ENCODE measurements around the gene SAFB. TPM values are rescaled to one million over a fixed set of nuclear protein-coding genes. Genes with fewer than 3 reads are reported as not detected.

SAFB gene
- total RNA-seq, 3 donors from 2014 or later, result 169 to 191 (median 186) TPM

- peaks cover 51% of the 10 kb centered on the region for H3K36me3 Mint-ChIP-seq (ENCODE audit: insufficient read depth)
- no peak overlapping the region for H3K4me3 Mint-ChIP-seq
Observed at GRCh38 chr19:5590151-5590864, 32.6 kb upstream of the SAFB start.

GRCh38 chr19:5590865-5591154 lies 32.1 kb upstream of the SAFB start:
- ATAC-seq, result no peak
- no peaks in the 10 kb centered on the region for H3K27me3 Mint-ChIP-seq (ENCODE audit: low read depth)
- DNase-seq, result no peak
- peaks cover 56% of the 10 kb centered on the region for H3K36me3 Mint-ChIP-seq (ENCODE audit: insufficient read depth)
- H3K9me3 Mint-ChIP-seq, result no peaks in the 10 kb centered on the region
- no peak overlapping the region for H3K4me3 Mint-ChIP-seq
- peaks cover 12% of the 10 kb centered on the region for H3K4me1 Mint-ChIP-seq (ENCODE audit: low read depth)

More at GRCh38 chr19:5590151-5590864, 32.6 kb upstream of the SAFB start:
- DNase-seq (no peak), ATAC-seq (no peak)
- Mint-ChIP-seq H3K9me3 (no peaks in the 10 kb centered on the region), H3K27me3 (ENCODE audit: low read depth) (no peaks in the 10 kb centered on the region), H3K4me1 (ENCODE audit: low read depth) (peaks cover 13% of the 10 kb centered on the region)

- no peak for DNase-seq
- Mint-ChIP-seq H3K9me3 (no peaks in the 10 kb centered on the region), H3K36me3 (ENCODE audit: insufficient read depth) (peaks cover 57% of the 10 kb centered on the region), H3K27me3 (ENCODE audit: low read depth) (no peaks in the 10 kb centered on the region), H3K4me1 (ENCODE audit: low read depth) (peaks cover 10% of the 10 kb centered on the region), H3K4me3 (no peak overlapping the region)
- ATAC-seq, result no peak
Observed at GRCh38 chr19:5591476-5591875, 31.4 kb upstream of the SAFB start.

- Mint-ChIP-seq H3K4me1 (ENCODE audit: low read depth) (peaks cover 6% of the 10 kb centered on the region), H3K27me3 (ENCODE audit: low read depth) (no peaks in the 10 kb centered on the region), H3K9me3 (no peaks in the 10 kb centered on the region), H3K36me3 (ENCODE audit: insufficient read depth) (peaks cover 56% of the 10 kb centered on the region), H3K4me3 (no peak overlapping the region)
- DNase-seq (no peak), ATAC-seq (no peak)
Observed at GRCh38 chr19:5592531-5593342, 30.1 kb upstream of the SAFB start.

GRCh38 chr19:5593343-5594255 lies 29.3 kb upstream of the SAFB start:
- Mint-ChIP-seq H3K9me3 (no peaks in the 10 kb centered on the region), H3K36me3 (ENCODE audit: insufficient read depth) (peaks cover 47% of the 10 kb centered on the region), H3K4me3 (no peak overlapping the region), H3K4me1 (ENCODE audit: low read depth) (peaks cover 6% of the 10 kb centered on the region), H3K27me3 (ENCODE audit: low read depth) (no peaks in the 10 kb centered on the region)
- no peak for DNase-seq
- ATAC-seq, result no peak

- no peaks in the 10 kb centered on the region for H3K27me3 Mint-ChIP-seq (ENCODE audit: low read depth)
- no peaks in the 10 kb centered on the region for H3K9me3 Mint-ChIP-seq
- peaks cover 48% of the 10 kb centered on the region for H3K36me3 Mint-ChIP-seq (ENCODE audit: insufficient read depth)
- ATAC-seq (no peak), DNase-seq (no peak)
- no peak overlapping the region for H3K4me3 Mint-ChIP-seq
- peaks cover 6% of the 10 kb centered on the region for H3K4me1 Mint-ChIP-seq (ENCODE audit: low read depth)
Observed at GRCh38 chr19:5594521-5594950, 28.3 kb upstream of the SAFB start.

GRCh38 chr19:5595129-5595528 lies 27.8 kb upstream of the SAFB start:
- Mint-ChIP-seq H3K27me3 (ENCODE audit: low read depth) (no peaks in the 10 kb centered on the region), H3K4me3 (no peak overlapping the region), H3K4me1 (ENCODE audit: low read depth) (peaks cover 6% of the 10 kb centered on the region), H3K9me3 (no peaks in the 10 kb centered on the region), H3K36me3 (ENCODE audit: insufficient read depth) (peaks cover 47% of the 10 kb centered on the region)
- ATAC-seq (no peak), DNase-seq (no peak)

GRCh38 chr19:5595745-5596144 lies 27.1 kb upstream of the SAFB start:
- DNase-seq (no peak), ATAC-seq (no peak)
- H3K4me3 Mint-ChIP-seq, result no peak overlapping the region
- peaks cover 6% of the 10 kb centered on the region for H3K4me1 Mint-ChIP-seq (ENCODE audit: low read depth)
- peaks cover 48% of the 10 kb centered on the region for H3K36me3 Mint-ChIP-seq (ENCODE audit: insufficient read depth)
- H3K27me3 Mint-ChIP-seq (ENCODE audit: low read depth), result no peaks in the 10 kb centered on the region
- H3K9me3 Mint-ChIP-seq, result no peaks in the 10 kb centered on the region

GRCh38 chr19:5600797-5601196 lies 22.1 kb upstream of the SAFB start:
- H3K4me1 Mint-ChIP-seq (ENCODE audit: low read depth), result peaks cover 2% of the 10 kb centered on the region
- H3K36me3 Mint-ChIP-seq (ENCODE audit: insufficient read depth), result peaks cover 45% of the 10 kb centered on the region
- ATAC-seq (no peak), DNase-seq (no peak)
- H3K27me3 Mint-ChIP-seq (ENCODE audit: low read depth), result no peaks in the 10 kb centered on the region
- H3K9me3 Mint-ChIP-seq, result no peaks in the 10 kb centered on the region
- H3K4me3 Mint-ChIP-seq, result no peak overlapping the region

GRCh38 chr19:5603626-5604025 lies 19.3 kb upstream of the SAFB start:
- DNase-seq (no peak), ATAC-seq (no peak)
- Mint-ChIP-seq H3K4me1 (ENCODE audit: low read depth) (peaks cover 7% of the 10 kb centered on the region), H3K4me3 (no peak overlapping the region), H3K9me3 (no peaks in the 10 kb centered on the region), H3K27me3 (ENCODE audit: low read depth) (no peaks in the 10 kb centered on the region), H3K36me3 (ENCODE audit: insufficient read depth) (peaks cover 57% of the 10 kb centered on the region)

- no peak for ATAC-seq
- no peak overlapping the region for H3K4me3 Mint-ChIP-seq
- peaks cover 53% of the 10 kb centered on the region for H3K36me3 Mint-ChIP-seq (ENCODE audit: insufficient read depth)
- H3K4me1 Mint-ChIP-seq (ENCODE audit: low read depth), result peaks cover 7% of the 10 kb centered on the region
- no peaks in the 10 kb centered on the region for H3K9me3 Mint-ChIP-seq
- DNase-seq, result no peak
- H3K27me3 Mint-ChIP-seq (ENCODE audit: low read depth), result no peaks in the 10 kb centered on the region
Observed at GRCh38 chr19:5605362-5605761, 17.5 kb upstream of the SAFB start.

- DNase-seq (no peak), ATAC-seq (no peak)
- Mint-ChIP-seq H3K9me3 (no peaks in the 10 kb centered on the region), H3K4me3 (no peak overlapping the region), H3K27me3 (ENCODE audit: low read depth) (no peaks in the 10 kb centered on the region), H3K36me3 (ENCODE audit: insufficient read depth) (peaks cover 58% of the 10 kb centered on the region), H3K4me1 (ENCODE audit: low read depth) (peaks cover 7% of the 10 kb centered on the region)
Observed at GRCh38 chr19:5607318-5608275, 15.3 kb upstream of the SAFB start.

- no peak for DNase-seq
- no peaks in the 10 kb centered on the region for H3K27me3 Mint-ChIP-seq (ENCODE audit: low read depth)
- peaks cover 12% of the 10 kb centered on the region for H3K4me1 Mint-ChIP-seq (ENCODE audit: low read depth)
- H3K9me3 Mint-ChIP-seq, result no peaks in the 10 kb centered on the region
- H3K36me3 Mint-ChIP-seq (ENCODE audit: insufficient read depth), result peaks cover 63% of the 10 kb centered on the region
- ATAC-seq, result no peak
- no peak overlapping the region for H3K4me3 Mint-ChIP-seq
Observed at GRCh38 chr19:5608291-5608690, 14.6 kb upstream of the SAFB start.
